ENCODE data around the gene PREB. TPM values are rescaled to one million over a fixed set of nuclear protein-coding genes. Genes with fewer than 3 reads are reported as not detected.

PREB gene
- total RNA-seq, 1 experiment from 2014 or later, result 52.7 TPM

- CTCF ChIA-PET, result interaction anchor here (0.6 kb wide), 1 partner anchor 18 kb away, joined by 3 read pairs; no protein-coding TSS in a partner anchor
- DNase-seq (ENCODE audit: low spot score), result no peak
- H3K36me3 ChIP-seq (ENCODE audit: insufficient read depth, low read length, poor library complexity, severe bottlenecking), result no peaks in the 10 kb centered on the region
Measured at GRCh38 chr2:27148801-27149439, 14.5 kb upstream of the PREB start, which contains the start of gene TCF23. TSS of gene TCF23 (plus strand) at chr2:27149004. CDS start at chr2:27149134, 130 bp downstream.

GRCh38 chr2:27147935-27148334 lies 13.5 kb upstream of the PREB start:
- H3K36me3 ChIP-seq (ENCODE audit: insufficient read depth, low read length, poor library complexity, severe bottlenecking), result no peaks in the 10 kb centered on the region
- H3K27ac ChIP-seq (ENCODE audit: low read depth, low read length, poor library complexity, severe bottlenecking), result no peak overlapping the region
- no peaks in the 10 kb centered on the region for H3K27me3 ChIP-seq (replicated peaks; ENCODE audit: insufficient read depth, low read depth, low read length, poor library complexity)
- intact Hi-C loops (cut with micrococcal nuclease; ENCODE audit: unreplicated experiment), result no loop called here
- no peaks in the 10 kb centered on the region for H3K9me3 ChIP-seq (ENCODE audit: low read depth, low read length, poor library complexity, severe bottlenecking)
- no peak for DNase-seq (ENCODE audit: low spot score)
- H3K4me1 ChIP-seq (ENCODE audit: insufficient read depth, low read length, poor library complexity, severe bottlenecking), result no peaks in the 10 kb centered on the region
- CTCF ChIA-PET, result no interaction called here
- H3K4me3 ChIP-seq (ENCODE audit: low read depth, low read length, poor library complexity, severe bottlenecking), result no peak overlapping the region
- BruUV-seq (replicated peaks), result no TSS peak
- no peak for TF ChIP-seq CTCF (conservative IDR thresholded peaks at IDR 0.05; ENCODE audit: low read depth, low read length)
- no peak for TF ChIP-seq EZH2 (IDR thresholded peaks at IDR 0.05; ENCODE audit: borderline replicate concordance, low read depth, low read length, poor library complexity, severe bottlenecking)
- POLR2A ChIA-PET (ENCODE audit: low non-redundant PET), result no interaction called here

More at GRCh38 chr2:27148801-27149439, 14.5 kb upstream of the PREB start, which contains the start of gene TCF23:
- no peak for TF ChIP-seq CTCF (conservative IDR thresholded peaks at IDR 0.05; ENCODE audit: low read depth, low read length)
- TF ChIP-seq EZH2 (IDR thresholded peaks at IDR 0.05; ENCODE audit: borderline replicate concordance, low read depth, low read length, poor library complexity, severe bottlenecking), result no peak
- Histone ChIP-seq H3K27ac (ENCODE audit: low read depth, low read length, poor library complexity, severe bottlenecking) (no peak within 1 kb of the TSS), H3K27me3 (replicated peaks; ENCODE audit: insufficient read depth, low read depth, low read length, poor library complexity) (no peaks in the 10 kb centered on the region), H3K4me3 (ENCODE audit: low read depth, low read length, poor library complexity, severe bottlenecking) (no peak within 1 kb of the TSS), H3K4me1 (ENCODE audit: insufficient read depth, low read length, poor library complexity, severe bottlenecking) (no peaks in the 10 kb centered on the region), H3K9me3 (ENCODE audit: low read depth, low read length, poor library complexity, severe bottlenecking) (no peaks in the 10 kb centered on the region)
- POLR2A ChIA-PET (ENCODE audit: low non-redundant PET), result interaction anchor here (0.7 kb wide), 1 partner anchor 34 kb away, joined by 3 read pairs; no protein-coding TSS in a partner anchor
- BruUV-seq (replicated peaks), result no TSS peak
- intact Hi-C loops (cut with micrococcal nuclease; ENCODE audit: unreplicated experiment), result no loop called here

GRCh38 chr2:27145682-27146081 lies 11.2 kb upstream of the PREB start:
- CTCF ChIA-PET, result interaction anchor here (1.0 kb wide), 1 partner anchor 46 kb away, joined by 4 read pairs; no protein-coding TSS in a partner anchor
- Histone ChIP-seq H3K9me3 (ENCODE audit: low read depth, low read length, poor library complexity, severe bottlenecking) (no peaks in the 10 kb centered on the region), H3K4me3 (ENCODE audit: low read depth, low read length, poor library complexity, severe bottlenecking) (no peak overlapping the region), H3K36me3 (ENCODE audit: insufficient read depth, low read length, poor library complexity, severe bottlenecking) (no peaks in the 10 kb centered on the region), H3K27me3 (replicated peaks; ENCODE audit: insufficient read depth, low read depth, low read length, poor library complexity) (no peaks in the 10 kb centered on the region), H3K4me1 (ENCODE audit: insufficient read depth, low read length, poor library complexity, severe bottlenecking) (no peaks in the 10 kb centered on the region), H3K27ac (ENCODE audit: low read depth, low read length, poor library complexity, severe bottlenecking) (no peak overlapping the region)
- TF ChIP-seq EZH2 (IDR thresholded peaks at IDR 0.05; ENCODE audit: borderline replicate concordance, low read depth, low read length, poor library complexity, severe bottlenecking), result no peak
- no peak for TF ChIP-seq CTCF (conservative IDR thresholded peaks at IDR 0.05; ENCODE audit: low read depth, low read length)
- no TSS peak for BruUV-seq (replicated peaks)
- POLR2A ChIA-PET (ENCODE audit: low non-redundant PET), result no interaction called here
- no peak for DNase-seq (ENCODE audit: low spot score)
- intact Hi-C loops (cut with micrococcal nuclease; ENCODE audit: unreplicated experiment), result no loop called here

Measured in A673 (cell line).